ENCODE measurements around the gene RALGAPB.
"Not testable (repeated sequence)": the region's sequence is repeated elsewhere in the genome, so short reads cannot be mapped to it uniquely, and the experiment has no call there.

Gene RALGAPB

DNA sequence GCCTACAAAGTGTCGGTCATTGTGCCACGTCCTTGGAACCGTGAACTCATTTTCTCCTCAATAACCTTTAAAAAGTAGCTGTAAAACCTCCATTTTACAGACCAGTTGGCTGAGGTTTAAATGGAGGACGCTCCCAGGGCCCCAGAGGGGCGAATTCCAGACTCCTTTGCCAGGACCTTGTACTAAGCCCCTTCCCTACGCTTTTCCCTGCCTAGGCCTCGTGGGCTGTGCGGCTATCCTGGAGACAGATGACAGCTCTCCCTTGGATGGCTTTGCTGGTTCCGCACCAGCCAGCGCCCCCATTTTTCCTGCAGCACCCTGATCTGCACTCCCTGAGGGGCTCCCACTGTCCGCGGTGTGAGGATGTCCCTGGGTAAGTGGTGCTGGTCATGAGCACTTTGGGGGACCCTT, 25.4 kb upstream of the RALGAPB start:
- no peak for DNase-seq

DNA sequence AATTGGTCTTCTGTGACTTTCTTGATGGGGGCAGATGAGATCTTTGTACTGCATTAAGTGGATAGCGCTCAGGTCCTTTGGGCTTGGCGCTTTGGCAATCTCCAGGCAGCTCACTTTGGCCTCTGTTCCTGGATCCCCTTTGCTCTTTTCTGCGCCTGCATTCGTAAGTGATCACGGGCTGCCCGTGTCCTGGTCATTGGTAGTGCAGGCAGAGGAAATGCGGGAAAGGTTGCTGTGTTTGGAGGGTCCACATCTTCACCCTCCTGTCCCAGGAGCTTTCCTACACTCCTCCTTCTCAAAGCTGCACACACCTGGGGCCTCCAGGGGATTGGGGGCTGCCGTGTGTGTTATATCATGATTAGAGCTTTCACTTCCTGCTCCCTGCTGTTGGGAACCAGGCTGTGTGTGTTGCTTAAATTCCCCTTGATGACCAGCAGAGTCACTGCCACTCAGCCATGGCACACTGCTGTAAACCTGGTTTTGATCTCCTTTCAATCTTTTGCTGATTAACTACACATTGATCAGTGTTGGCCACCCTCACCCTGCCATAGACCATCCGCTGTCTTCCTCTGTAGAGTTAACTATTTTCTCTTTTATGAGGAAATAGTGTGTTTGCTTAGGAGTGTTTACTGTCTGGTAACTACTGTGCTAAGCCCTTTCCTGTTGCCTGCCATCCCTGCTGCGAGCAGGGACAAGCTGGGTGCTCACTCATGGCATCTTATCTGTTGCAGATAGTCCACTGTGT, 24.5 kb upstream of the RALGAPB start:
- no peak for DNase-seq

- no peak for DNase-seq
Observed at GRCh38 chr20:38449046-38449445, 23.6 kb upstream of the RALGAPB start.

DNA sequence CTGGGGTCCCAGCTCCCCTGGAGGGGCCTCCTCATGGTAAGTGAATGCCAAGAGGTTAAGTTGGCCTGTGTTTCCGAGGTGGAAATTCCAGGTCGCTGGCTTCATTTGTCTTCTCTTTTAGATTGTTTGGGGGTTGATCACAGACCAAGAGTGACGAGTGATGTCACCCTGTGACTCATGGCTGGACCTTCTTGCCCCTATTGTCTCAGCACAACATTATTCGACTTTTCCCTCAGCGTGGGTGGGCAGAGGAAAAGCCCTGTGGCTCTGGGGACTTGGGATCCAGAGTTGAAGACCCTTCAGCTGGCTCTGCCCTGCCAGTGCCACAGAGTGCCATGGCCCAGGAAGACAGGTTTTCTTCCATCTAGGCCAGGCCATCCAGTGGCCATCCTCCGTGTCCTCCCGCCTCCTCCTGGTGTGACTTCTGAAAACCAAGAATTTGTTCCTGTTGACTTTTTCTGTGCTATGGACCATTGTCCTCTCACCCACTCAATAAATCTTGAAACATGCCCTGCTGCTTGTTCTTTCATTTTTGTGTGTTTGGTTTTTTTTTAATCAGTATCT, 22.1 kb upstream of the RALGAPB start:
- DNase-seq = peak; percentile 49

DNA sequence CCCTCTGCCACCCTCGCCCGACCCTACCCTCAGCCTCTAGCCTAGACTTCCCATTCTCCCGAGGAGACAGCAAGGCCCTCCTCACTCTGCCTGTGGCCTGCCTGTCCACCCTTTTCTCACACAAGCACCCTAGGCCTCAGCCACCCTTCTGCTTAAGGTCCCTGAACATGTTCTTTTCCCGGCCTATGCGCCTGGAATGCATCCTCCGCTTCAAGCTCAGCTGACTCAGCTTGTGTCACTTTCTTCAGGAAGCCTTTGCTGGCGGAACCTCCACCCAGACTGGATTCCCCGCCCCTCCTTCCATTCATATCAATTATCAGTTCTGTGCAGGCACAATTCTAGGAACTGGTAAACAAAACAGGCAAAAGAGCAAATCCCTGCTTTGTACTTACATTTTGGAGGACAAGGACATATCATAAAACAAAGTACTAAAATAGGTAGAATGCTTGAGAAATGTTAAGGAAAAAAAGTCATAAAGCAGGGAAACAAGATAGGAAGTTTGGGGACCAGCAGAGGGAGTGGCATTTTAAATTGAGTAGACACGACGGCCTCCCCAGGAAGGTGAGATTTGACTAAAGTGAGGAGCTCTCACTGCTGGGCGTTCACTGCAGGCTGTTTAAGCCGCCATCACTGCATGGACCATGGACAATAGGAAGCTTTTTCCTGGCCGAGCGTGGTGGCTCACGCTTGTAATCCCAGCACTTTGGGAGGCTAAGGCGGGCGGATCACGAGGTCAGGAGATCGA, 19.6 kb upstream of the RALGAPB start:
- peak; percentile 64 for DNase-seq

DNA sequence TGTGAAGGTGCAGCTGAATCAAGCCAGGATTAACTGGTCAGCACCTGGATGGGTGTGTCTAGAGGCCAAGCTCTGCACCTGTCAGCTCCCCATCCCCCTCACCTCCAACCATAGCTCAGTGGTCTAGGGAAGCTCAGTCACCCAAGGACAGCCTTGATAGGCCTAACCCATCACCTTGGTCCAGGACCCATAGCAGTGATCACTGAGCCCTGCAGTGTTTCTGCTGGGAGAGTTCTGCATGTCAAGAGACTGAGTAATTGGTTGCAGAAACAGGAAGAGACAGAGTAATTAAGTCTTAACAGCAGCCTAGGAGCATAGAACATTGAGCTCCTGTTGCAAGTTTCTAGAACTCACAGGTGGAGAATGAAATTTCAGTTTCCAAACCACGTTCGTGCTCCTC, 18.7 kb upstream of the RALGAPB start:
- DNase-seq = no peak

- DNase-seq = no peak
Observed at GRCh38 chr20:38454556-38455473, 17.8 kb upstream of the RALGAPB start.

GRCh38 chr20:38458314-38458713, 14.3 kb upstream of the RALGAPB start:
- DNase-seq = no peak

GRCh38 chr20:38460040-38460623, 12.5 kb upstream of the RALGAPB start:
- peak; percentile 71 for DNase-seq

DNA sequence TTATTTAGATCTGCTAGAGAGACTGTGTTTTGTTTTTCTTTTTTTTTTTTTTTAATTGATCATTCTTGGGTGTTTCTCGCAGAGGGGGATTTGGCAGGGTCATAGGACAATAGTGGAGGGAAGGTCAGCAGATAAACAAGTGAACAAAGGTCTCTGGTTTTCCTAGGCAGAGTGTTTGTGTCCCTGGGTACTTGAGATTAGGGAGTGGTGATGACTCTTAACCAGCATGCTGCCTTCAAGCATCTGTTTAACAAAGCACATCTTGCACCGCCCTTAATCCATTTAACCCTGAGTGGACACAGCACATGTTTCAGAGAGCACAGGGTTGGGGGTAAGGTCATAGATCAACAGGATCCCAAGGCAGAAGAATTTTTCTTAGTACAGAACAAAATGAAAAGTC, 12.0 kb upstream of the RALGAPB start:
- DNase-seq = not testable (repeated sequence)

- DNase-seq = not testable (repeated sequence)
Observed at GRCh38 chr20:38461167-38461566, 11.5 kb upstream of the RALGAPB start.

GRCh38 chr20:38461569-38461968, 11.1 kb upstream of the RALGAPB start:
- DNase-seq = not testable (repeated sequence)

GRCh38 chr20:38466171-38466570, 6.5 kb upstream of the RALGAPB start:
- DNase-seq = no peak

DNA sequence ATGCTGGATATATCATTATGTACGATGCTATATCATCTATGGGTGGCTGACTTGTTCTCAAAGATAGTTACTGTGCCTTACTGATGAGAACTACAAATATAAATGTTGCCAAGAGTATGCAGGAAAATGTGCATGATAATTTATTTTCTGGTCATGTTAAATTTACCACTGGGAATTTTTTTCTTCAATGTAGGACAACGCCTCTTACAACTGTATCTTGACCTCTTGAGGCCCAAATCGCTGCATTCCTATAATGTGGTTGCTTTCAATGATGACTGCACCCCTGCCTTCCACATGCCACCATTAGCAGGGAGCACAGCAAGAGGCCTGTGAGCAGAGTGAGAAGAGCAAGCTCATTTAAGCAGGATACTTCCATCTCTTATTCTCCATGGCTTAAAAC, 5.7 kb upstream of the RALGAPB start:
- DNase-seq = no peak

DNA sequence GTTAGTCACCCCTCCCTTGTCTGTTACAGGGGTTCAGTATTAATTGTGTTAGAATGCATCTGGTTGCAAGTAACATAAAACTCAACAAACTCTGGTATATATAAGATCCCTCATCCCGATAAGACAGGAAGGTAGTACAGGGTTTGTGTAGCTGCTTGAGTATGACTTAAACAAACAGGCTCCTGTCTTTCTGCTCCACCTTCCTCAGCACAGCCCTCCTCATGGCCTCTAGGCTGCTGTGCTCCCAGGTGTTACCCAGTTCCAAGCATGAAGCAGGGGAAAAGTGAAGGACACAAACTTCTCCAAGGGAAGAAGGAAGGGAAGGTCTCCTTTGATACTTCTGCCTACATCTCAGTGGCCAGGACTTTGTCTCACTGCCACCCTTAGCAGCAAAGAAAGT, 1.4 kb upstream of the RALGAPB start:
- DNase-seq = no peak

GRCh38 chr20:38471987-38472512, 593 bp upstream of the RALGAPB start:
- no peak for DNase-seq

- peak; percentile 13 for DNase-seq
Observed at GRCh38 chr20:38473367-38473795, 738 bp downstream of the RALGAPB start.

DNA sequence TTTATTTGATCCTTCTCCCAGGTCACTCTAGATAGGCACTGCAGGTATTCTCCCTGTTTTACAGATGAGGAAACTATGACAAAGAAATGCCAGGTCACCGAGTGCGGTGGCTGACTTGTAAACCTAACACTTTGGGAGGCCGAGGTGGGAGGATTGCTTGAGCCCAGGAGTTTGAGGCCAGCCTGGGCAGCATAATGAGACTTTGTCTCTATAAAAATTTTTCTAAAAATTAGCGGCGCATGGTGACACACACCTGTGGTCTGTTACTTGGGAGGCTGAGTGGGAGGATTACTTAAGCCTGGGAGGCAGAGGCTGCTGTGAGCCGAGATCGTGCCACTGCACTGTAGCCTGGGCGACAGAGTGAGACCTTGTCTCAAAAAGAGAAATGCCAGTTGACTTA, 5.1 kb downstream of the RALGAPB start:
- DNase-seq = no peak

GRCh38 chr20:38479596-38479995, 7.0 kb downstream of the RALGAPB start:
- no peak for DNase-seq

DNA sequence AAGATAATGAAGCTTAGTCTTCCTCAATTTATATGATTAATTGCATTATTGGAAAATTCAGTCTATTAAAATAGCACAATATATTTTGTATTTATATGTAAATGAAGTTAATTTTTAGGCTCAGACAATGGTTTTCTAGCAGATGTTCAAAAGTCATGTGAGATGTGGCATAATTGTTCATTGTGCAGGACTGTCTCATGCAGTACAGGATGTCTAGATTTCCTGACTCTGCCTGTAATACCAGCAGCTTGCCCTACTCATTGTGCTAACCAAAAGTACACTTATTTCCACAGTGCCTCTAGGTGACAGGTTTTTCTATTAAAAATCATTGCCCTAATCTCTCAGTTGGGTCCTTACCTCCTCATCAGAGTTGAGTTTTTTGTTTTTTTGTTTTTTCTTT, 12.4 kb downstream of the RALGAPB start:
- no peak for DNase-seq

DNA sequence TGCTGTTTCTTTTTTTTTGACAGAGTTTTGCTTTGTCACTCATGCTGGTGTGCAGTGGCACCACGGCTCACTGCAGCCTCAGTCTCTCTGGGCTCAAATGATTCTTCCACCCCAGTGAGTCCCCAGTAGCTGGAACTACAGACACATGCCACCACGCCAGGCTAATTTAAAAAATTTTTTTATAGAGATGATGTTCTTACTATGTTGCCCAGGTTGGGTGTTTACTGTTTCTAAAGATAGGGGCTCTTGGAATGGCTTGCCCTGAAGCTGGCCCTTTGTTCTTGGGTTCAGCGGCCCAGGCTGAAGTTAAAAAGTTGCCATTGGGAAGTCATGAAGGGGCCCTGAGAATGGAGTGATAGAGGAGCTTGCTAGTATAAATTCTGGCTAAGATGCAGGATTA, 16.5 kb downstream of the RALGAPB start:
- DNase-seq = no peak

All from fibroblast of skin of abdomen (primary cell).